Stimulated activated memory B cell treated with anti-CD40 and anti-IgM and Interleukin-4, amounts not matched to agents 10 μg/mL and 1 μg/mL and 100 μg/mL, for 72 hours (primary cell): ENCODE results near the gene GNG11.
A peak's percentile ranks its signal among the peaks of the same experiment; 100 is the strongest.

Experiments used
- ATAC-seq: fragments of 150-1000 bp; cut with Tn5 transposase; 2 replicates; pipeline ENCODE4 v1.10.0; 2021
- H3K27ac Mint-ChIP-seq: one replicate; pipeline ENCODE4 v1.8.0; 2022; ENCODE audit warnings: mild to moderate bottlenecking, mixed read lengths
- H3K27me3 Mint-ChIP-seq: one replicate; pipeline ENCODE4 v1.8.0; 2022; ENCODE audit warnings: mixed read lengths
- H3K36me3 Mint-ChIP-seq: one replicate; pipeline ENCODE4 v1.8.0; 2022; ENCODE audit warnings: mixed read lengths
- H3K4me1 Mint-ChIP-seq: one replicate; pipeline ENCODE4 v1.8.0; 2022; ENCODE audit warnings: mixed read lengths
- H3K4me3 Mint-ChIP-seq: one replicate; pipeline ENCODE4 v1.8.0; 2022; ENCODE audit warnings: mild to moderate bottlenecking, moderate library complexity, mixed read lengths
- H3K9me3 Mint-ChIP-seq: one replicate; pipeline ENCODE4 v1.8.0; 2022; ENCODE audit warnings: mixed read lengths

GNG11 gene

DNA sequence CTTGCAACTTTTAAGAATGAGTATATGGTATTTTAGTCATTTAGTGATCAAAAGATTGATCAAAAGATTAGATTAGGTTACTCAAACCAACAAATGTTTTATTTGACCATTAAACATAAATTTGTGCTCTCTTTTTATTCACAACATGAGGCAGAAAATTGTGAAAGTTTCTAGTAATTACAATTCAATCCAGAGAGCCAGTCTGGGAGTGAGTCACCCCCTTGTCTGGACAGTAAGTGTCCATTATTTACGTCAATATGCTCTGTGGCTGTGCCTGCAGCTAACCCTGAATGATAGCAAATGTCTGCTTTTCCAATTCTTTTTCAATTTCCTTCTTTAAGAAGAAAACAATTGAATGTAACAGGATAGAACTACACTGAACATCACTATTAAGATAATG lies 27.9 kb downstream of the GNG11 start:
- Mint-ChIP-seq H3K4me1 (no peaks in the 10 kb centered on the region), H3K27ac (no peak overlapping the region)

DNA sequence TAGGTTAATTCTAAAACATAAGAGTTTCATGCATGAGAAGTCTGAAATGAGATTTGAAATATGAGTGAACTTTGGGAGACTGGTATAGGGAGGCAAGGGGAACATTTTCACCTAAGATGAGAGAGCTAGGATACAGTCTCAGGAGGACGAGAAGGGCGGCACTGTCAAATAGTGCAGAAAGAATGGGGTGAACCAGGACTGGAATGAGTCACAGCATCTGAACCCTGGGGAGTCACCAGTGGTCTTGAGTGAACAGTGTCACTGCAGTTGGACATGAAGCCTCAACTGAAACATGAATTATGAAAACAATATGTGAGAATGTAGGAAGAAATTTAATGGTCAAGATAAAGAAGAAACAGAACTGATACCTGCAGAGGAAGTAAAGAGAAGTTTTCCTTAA lies 33.8 kb downstream of the GNG11 start:
- peak; percentile 68 for ATAC-seq
- Mint-ChIP-seq H3K27me3 (no peaks in the 10 kb centered on the region), H3K9me3 (no peaks in the 10 kb centered on the region), H3K4me3 (no peak overlapping the region), H3K4me1 (peaks cover 10% of the 10 kb centered on the region), H3K27ac (no peak overlapping the region), H3K36me3 (peaks cover 6% of the 10 kb centered on the region)

More for the DNA sequence above, 27.9 kb downstream of the GNG11 start:
- no peak for ATAC-seq
- H3K27me3 Mint-ChIP-seq: no peaks in the 10 kb centered on the region
- H3K9me3 Mint-ChIP-seq: peaks cover 3% of the 10 kb centered on the region
- H3K4me3 Mint-ChIP-seq: no peak overlapping the region
- H3K36me3 Mint-ChIP-seq: peaks cover 6% of the 10 kb centered on the region

DNA sequence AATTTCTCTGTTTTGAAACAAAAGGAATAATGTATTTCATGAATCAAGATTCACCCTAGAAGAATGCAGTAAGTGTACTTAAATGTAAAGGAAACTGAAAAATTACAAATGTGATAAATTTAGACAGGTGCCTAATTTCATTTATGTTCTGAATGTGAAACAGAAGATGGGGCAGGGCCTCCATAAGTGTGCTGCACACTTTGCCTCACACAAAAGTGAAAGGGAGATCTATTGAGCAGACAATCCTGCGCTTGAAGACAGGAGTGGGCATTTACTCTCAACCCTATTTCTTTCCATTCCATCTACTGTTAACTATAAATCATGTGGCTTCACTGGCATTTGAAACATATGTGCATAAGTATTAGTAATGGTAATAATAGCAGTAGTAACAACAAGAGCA lies 36.2 kb downstream of the GNG11 start:
- ATAC-seq: no peak
- H3K27me3 Mint-ChIP-seq: no peaks in the 10 kb centered on the region
- no peak overlapping the region for H3K27ac Mint-ChIP-seq
- H3K4me3 Mint-ChIP-seq: no peak overlapping the region
- no peaks in the 10 kb centered on the region for H3K9me3 Mint-ChIP-seq
- peaks cover 5% of the 10 kb centered on the region for H3K36me3 Mint-ChIP-seq
- H3K4me1 Mint-ChIP-seq: peaks cover 10% of the 10 kb centered on the region

DNA sequence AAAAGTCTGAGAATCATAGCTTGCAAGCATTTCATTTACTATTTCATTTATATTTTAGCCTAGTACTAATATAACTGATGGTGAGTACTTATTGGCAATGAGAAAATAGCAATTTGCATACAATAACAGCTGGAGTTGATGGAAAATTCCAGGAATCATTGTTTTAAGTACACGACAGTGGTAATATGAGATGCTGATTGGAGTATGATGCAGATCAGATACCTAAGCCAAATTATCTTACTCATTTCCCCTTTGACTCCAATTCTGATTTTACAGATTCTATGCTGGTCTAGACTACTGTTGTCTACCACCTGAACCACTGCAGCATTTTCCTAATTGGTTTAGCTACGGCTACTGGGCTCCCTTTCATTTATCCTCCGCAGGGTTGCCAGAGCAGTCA lies 36.7 kb downstream of the GNG11 start:
- Mint-ChIP-seq H3K27ac (no peak overlapping the region), H3K9me3 (no peaks in the 10 kb centered on the region), H3K27me3 (no peaks in the 10 kb centered on the region), H3K36me3 (peaks cover under 1% of the 10 kb centered on the region), H3K4me3 (no peak overlapping the region), H3K4me1 (peaks cover 10% of the 10 kb centered on the region)
- ATAC-seq: no peak

DNA sequence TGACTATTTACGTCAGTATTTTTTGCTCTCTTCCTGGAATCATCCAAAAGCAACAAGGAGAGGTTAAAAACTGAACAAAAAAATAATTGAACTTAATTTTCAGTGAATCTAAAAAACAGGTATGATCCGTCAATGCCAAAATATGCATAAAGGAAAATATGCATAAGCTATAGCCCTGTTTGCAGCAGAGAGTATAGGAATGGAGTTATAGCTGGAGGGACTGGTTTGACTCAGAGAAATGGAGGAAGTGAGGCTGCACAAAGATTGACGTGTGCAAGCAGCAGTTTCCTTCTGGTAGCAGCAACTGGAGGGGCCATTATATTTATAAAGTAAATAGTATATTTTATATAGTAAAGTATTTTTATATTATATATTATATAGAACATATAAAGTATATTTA lies 37.1 kb downstream of the GNG11 start:
- no peaks in the 10 kb centered on the region for H3K27me3 Mint-ChIP-seq
- H3K27ac Mint-ChIP-seq: no peak overlapping the region
- H3K9me3 Mint-ChIP-seq: no peaks in the 10 kb centered on the region
- no peak for ATAC-seq
- H3K36me3 Mint-ChIP-seq: no peaks in the 10 kb centered on the region
- peaks cover 10% of the 10 kb centered on the region for H3K4me1 Mint-ChIP-seq
- no peak overlapping the region for H3K4me3 Mint-ChIP-seq

DNA sequence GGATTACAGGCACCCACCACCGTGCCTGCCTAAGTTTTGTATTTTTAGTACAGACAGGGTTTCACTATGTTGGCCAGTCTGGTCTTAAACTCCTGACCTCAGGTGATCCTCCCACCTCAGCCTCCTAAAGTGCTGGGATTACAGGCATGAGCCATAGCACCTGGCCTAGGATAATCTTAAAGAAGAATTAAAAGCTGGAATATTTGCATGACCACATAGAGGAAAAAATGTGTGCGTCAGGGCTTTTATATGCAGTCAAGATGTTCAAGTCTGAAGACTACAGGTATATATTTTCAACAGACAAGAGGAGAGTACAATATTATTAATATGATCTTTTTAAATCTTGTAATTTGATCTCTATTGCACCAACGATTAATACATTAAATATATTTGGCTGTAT lies 39.5 kb downstream of the GNG11 start:
- H3K4me1 Mint-ChIP-seq: no peaks in the 10 kb centered on the region
- ATAC-seq: no peak
- H3K36me3 Mint-ChIP-seq: no peaks in the 10 kb centered on the region
- no peak overlapping the region for H3K27ac Mint-ChIP-seq
- no peaks in the 10 kb centered on the region for H3K27me3 Mint-ChIP-seq
- no peak overlapping the region for H3K4me3 Mint-ChIP-seq
- no peaks in the 10 kb centered on the region for H3K9me3 Mint-ChIP-seq

DNA sequence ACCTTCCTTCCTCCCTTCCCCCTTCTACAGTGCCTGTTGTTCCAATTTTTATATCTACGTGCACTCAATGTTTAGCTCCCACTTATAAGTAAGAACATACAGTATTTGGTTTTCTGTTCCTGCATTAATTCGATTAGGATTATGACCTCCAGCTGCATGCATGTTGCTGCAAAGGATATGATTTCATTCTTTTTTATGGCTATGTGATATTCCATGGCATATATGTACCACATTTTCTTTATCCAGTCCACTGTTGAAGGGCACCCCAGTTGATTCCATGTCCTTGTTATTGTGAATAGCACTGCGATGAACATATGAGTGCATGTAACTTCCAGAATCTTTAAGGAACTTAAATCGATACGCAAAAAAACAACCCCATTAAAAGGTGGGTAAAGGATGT lies 42.7 kb downstream of the GNG11 start:
- Mint-ChIP-seq H3K27ac (no peak overlapping the region), H3K4me3 (no peak overlapping the region), H3K4me1 (no peaks in the 10 kb centered on the region), H3K9me3 (no peaks in the 10 kb centered on the region), H3K27me3 (no peaks in the 10 kb centered on the region), H3K36me3 (no peaks in the 10 kb centered on the region)
- no peak for ATAC-seq

DNA sequence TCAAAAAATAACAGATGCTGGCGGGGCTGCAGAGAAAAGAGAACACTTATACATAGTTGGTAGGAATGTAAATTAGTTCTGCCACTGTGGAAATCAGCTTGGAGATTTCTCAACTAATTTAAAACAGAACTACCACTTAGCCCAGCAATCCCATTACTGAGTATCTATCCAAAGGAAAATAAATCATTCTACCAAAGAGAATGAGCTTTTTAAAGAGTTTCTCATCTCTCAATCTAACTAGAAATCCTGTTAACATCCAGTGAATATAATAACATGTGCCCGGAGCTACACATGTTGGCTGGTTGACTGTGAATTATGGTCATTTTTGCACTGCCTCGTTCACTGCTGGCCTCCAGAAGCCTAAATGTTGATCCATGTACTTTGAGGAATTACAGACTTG lies 43.3 kb downstream of the GNG11 start:
- ATAC-seq: no peak
- no peaks in the 10 kb centered on the region for H3K36me3 Mint-ChIP-seq
- no peak overlapping the region for H3K4me3 Mint-ChIP-seq
- H3K27me3 Mint-ChIP-seq: no peaks in the 10 kb centered on the region
- no peaks in the 10 kb centered on the region for H3K9me3 Mint-ChIP-seq
- no peak overlapping the region for H3K27ac Mint-ChIP-seq
- no peaks in the 10 kb centered on the region for H3K4me1 Mint-ChIP-seq

DNA sequence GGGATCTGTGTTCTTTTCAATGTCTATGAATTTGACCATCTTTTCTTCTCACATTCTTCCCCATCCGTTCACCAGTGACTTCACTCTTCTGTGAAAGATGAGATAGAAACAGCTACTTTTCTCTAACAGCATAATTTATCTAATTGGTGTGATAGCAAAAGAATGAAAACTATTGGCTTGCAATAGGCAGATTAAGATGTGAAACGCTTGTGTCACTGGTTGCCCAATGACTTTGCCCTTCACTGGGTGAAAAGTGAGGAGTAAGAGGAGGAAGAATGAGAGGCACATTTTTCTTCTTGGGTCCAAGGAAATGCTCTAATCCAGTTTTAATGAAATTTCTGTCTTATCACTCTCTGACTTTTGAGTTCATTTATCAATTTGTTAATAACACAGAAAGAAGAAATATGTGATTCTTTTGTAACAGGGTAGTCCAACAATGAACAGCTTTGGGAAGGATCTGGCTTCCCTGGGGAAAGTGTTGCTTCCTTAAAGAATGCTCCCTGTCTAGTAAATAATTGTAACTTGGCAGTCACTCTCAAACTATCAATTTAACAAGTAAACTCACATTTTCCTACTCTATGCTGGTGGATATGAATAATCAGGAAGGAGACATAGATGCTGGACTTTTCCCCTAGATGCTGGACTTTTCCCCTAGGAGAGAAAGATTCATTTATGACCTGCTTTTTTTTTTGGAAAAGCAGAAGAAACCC lies 47.5 kb downstream of the GNG11 start:
- Mint-ChIP-seq H3K27ac (no peak overlapping the region), H3K9me3 (no peaks in the 10 kb centered on the region), H3K27me3 (no peaks in the 10 kb centered on the region), H3K4me3 (no peak overlapping the region), H3K36me3 (no peaks in the 10 kb centered on the region), H3K4me1 (no peaks in the 10 kb centered on the region)
- no peak for ATAC-seq

DNA sequence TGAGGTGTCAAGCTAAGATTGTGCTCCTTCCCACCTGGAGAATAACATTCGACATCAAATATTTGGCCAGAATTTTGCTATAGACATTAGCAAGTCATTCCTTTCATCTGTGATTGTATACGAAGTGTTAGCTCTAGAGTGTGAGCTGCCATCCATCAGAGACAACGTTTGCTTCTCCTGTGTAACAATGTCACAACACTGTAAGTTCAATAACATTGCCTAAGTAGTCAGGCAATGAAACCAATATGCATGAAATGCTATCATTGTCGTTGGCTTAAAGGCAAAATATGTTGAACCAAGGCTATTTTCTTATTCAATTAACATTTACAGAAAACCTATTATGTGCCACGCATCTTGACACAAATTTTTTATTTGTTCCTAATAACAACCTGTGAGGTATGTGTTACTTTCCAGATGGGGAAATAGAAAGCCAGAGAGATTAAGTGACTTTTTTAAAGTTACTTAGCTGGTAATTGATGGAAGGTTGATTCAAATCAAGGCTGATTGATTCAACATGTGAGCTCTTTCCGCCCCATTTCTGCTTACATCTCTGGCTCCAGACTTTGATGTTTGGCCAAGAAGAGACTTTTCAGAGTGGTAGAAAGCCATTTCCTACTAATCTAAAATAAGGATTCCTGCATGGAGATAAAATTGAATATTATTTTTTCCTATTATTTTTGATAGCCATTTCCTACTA lies 50.6 kb downstream of the GNG11 start:
- Mint-ChIP-seq H3K4me3 (no peak overlapping the region), H3K27me3 (no peaks in the 10 kb centered on the region)
- ATAC-seq: no peak

DNA sequence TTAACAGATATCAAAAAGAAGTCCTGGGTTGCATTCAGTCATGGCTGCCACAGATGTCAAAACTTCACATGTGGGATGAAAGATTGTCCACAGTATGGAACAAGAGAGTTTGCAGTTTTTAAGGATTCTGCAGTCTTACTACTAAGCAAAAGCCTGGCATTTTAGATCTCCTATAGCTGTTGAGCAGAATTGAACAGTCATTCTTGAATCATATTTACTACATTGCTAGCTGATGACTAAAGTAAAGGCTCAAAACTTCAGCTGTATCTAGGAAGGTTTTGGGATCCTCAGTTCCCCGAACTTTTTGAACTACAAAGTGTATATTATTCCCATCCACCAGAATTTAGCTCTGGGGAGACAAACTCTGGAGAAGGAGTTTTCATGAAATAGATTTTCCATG lies 51.6 kb downstream of the GNG11 start:
- no peaks in the 10 kb centered on the region for H3K9me3 Mint-ChIP-seq
- no peaks in the 10 kb centered on the region for H3K4me1 Mint-ChIP-seq
- no peaks in the 10 kb centered on the region for H3K27me3 Mint-ChIP-seq
- no peak for ATAC-seq
- no peak overlapping the region for H3K27ac Mint-ChIP-seq
- H3K36me3 Mint-ChIP-seq: no peaks in the 10 kb centered on the region
- H3K4me3 Mint-ChIP-seq: no peak overlapping the region

More for the DNA sequence above, 50.6 kb downstream of the GNG11 start:
- Mint-ChIP-seq H3K36me3 (no peaks in the 10 kb centered on the region), H3K4me1 (no peaks in the 10 kb centered on the region), H3K9me3 (no peaks in the 10 kb centered on the region), H3K27ac (no peak overlapping the region)

DNA sequence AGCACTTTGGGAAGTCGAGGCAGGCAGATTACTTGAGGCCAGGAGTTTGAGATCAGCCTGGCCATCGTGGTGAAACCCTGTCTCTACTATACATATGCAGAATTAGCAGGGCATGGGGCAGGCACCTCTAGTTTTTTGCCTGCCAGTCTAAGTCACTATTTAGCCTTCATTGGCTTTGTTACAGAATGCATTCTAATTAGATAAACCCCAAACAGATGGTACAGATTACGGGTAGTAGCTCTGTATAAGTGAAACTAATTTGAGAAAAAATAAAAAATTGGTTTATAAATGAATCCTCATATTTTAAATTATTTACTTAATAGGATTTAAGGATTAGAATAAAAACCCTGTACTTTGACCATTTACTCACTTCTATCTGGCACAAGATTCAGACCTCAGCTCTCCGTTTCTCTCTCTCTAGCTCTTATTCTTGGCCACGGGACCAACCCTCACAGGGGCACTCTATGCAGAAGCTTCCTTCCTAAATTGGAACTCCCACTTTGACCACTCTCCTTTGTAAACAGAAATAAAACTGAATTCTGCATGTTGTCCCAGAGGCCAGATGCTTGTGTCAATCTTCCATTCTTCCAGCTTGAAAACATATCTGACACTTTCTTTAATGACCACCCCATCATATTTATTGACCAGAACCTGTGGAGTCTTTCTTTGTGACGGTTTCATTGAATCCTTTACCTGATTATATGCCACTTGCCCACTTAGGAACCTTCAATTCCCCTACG lies 55.8 kb downstream of the GNG11 start:
- no peak for ATAC-seq
- H3K4me3 Mint-ChIP-seq: no peak overlapping the region
- no peak overlapping the region for H3K27ac Mint-ChIP-seq
- no peaks in the 10 kb centered on the region for H3K27me3 Mint-ChIP-seq
- no peaks in the 10 kb centered on the region for H3K9me3 Mint-ChIP-seq
- H3K36me3 Mint-ChIP-seq: no peaks in the 10 kb centered on the region
- H3K4me1 Mint-ChIP-seq: peaks cover 25% of the 10 kb centered on the region
